HK-2 (cell line): Measurements from ENCODE around the gene HOXA5.

Source experiments
- DNase-seq: peaks from one replicate; pipeline ENCODE4 v3.0.0-alpha.2; 2018; ENCODE audit not compliant: unreplicated experiment

HOXA5 gene

DNA sequence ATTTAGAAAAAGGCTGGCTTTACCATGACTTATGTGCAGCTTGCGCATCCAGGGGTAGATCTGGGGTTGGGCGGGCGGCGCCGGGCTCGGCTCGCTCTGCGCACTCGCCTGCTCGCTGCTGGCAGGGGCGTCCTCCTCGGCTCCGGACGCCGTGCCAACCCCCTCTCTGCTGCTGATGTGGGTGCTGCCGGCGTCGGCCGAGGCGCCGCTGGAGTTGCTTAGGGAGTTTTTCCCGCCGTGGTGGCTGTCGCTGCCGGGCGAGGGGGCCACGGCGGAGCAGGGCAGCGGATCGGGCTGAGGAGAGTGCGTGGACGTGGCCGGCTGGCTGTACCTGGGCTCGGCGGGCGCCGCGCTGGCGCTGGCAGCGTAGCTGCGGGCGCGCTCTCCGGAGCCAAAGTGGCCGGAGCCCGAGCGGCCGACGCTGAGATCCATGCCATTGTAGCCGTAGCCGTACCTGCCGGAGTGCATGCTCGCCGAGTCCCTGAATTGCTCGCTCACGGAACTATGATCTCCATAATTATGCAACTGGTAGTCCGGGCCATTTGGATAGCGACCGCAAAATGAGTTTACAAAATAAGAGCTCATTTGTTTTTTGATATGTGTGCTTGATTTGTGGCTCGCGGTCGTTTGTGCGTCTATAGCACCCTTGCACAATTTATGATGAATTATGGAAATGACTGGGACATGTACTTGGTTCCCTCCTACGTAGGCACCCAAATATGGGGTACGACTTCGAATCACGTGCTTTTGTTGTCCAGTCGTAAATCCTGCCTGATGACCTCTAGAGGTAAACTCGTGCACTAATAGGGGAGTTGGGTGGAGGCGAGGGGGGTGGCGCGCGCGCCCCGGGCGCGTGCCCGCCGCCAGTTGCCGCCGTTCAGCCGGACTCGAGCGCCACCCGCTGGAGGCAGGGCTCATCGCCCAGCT, at the start of gene HOXA5:
Gene HOXA5, minus strand, starts transcription at position 659 of the 927 bp plus-strand sequence. Its CDS starts 74 bp downstream, at position 585.
- peak; percentile 88 for DNase-seq

DNA sequence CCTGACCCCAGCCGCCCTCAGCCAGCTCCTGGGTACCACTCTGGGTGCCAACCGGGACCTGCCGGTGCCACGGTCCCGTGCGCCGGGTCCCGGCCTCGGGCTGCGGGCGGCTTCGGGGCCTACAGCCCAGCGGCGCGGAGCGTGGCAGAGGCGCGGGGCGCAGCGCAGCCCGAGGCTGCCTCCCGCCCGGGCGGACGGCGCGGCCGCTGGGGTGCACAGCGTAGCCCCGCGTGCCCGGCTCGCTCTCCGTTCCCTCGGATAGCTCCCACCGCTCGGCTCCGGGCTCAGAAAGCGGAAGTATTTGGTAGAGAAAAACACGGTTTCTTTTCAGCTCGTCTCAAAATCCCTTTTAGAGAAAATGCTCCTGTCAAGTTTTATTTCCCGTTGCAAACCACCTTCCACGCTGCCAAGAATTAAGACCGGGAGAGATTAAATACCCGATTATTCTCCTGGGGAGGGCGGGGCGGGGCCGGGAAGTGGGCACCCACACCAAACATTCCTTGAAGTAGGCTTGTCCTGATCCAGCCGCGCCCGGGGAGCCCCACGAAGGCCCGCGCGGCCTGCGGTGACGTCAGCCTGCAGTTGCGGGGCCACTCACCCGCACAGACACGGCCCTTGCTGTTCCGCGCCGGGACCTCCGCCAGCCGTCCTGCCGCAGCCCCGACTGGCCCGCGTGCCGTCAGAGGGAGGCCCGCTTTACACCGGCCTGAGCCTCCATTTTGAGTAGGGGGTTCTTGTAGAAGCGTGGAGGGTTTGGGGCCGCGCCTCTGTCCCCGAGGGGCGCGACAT, 49.3 kb upstream of the HOXA5 start:
- DNase-seq, result no peak

DNA sequence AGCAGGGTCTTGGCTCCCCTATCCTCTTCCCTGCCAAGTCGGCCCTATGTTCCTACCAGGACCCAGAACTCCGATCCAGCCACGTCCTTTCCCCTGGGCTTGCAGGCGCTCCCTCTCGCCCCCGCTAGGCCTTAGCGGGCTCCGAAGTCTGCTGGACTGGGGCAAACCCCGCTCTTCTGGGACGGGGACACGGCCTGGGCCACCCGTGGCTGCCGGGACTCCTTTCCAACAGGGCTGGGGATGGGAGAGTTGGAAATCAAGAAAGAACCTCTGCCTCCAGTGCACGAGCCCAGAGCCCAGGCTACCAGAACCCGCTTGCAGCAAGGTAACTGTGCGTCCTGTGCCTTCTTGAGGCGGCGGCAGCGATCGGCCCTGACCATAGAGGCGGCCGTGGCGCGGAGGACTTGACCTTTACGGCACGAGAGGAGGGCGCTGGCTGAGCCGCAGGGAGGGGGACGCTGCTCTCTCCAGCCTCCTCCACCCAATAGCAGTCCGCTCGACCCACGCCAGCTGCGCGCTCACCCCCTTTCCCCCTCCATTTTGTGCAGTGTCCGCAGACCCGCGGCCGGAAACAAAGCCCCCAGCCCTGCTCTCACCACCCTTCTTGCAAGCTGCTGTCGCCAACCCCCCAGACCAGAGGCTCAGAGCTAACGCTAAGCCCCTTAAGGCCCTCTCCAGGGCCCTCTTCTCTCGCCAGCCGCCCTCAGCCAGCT, 48.5 kb upstream of the HOXA5 start:
- no peak for DNase-seq

DNA sequence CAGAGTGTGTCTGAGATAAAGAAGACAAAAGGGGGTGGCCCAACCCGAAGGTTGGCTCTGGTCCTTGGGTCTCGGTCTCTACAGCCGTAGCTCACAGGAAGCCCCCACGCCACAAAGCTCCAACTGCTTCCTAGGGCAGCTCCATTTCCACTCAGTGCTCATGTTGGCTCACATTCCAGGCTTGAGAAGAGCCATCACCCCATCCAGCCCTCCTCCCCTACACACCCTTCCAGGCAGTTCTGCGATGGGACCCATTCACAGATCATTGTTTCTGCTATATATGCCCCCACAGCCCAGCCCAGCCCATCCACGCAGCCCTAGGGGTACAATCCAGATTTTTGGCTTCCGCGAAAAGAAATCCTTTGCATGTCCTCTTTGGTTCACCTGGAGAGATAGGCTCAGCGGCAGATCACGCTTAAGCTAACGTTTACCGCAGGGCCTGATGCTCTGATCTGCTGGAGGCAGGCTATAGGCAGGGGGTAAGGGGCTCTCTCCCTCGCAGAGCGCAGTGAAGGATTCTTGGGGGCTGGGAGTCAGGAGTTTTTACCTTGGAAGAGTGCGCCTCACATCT, 47.8 kb upstream of the HOXA5 start:
- no peak for DNase-seq

DNA sequence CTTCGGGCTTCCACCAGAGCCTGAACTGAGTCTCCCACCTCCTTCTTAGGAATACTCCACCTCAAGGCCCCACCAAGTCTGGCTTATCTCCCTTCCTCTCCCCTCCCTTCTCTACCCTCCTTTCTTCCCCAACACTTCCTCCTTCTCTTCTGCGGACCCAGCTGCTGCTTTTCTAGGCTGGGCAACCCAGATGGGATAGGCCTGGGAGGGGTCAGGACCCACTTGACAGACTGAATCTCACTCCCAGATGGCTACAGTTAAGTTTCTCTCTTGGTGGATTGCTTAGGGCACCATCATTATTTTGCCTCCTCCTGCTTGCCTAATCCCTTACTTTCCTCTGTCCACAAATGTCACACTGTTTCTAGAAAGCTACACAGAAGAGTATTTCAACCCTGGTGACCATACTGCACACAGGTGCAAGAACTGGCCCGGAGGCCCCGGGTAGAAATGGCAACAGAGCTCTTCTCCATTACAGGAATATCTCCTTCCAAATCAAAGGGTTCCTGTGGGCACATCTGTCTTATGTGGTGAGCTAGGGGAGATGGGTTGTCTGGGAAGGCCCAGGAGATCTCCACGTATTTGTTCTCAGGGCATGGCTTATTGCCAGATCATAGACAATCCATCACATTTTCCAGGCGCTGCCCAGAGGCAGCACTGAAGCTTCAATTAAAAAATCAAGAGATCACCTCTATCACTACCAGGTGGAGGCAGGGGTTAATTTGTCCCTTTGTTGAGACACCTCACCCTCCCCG, 46.7 kb upstream of the HOXA5 start:
- DNase-seq, result no peak

DNA sequence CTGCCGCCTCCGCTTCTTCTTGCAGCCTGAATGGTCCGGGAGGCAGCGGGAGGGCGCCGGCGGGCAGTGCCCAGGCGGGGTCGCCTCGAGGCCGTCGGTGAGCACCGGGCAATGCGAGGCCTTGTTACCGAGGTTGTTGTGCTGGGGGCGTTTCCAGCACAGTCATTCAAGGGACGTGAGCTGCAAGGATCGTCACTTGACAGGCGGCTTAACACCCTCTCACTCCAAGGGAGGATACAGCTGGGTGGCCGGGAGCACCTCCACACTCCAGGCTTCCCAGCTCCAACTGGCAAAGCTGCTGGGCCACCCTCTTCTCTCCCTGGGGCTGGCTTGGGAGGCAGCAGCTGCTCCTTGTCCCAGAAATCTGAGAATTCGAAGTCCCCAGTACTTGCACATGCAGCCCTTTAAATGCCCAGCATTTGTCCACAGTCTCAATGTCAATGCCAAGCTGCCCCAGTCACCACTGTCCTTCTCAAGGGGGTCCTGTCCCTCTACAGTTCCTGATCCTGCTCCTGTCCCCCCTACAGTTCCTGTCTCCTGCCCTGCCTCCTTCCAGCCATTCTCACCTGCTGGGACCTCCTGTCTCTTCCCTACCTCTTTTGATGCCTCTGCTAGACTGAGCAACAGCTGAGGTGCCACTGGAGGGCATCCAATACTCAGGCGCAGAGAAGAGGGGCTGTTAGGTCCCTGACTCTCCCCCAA, 46.0 kb upstream of the HOXA5 start:
- no peak for DNase-seq

DNA sequence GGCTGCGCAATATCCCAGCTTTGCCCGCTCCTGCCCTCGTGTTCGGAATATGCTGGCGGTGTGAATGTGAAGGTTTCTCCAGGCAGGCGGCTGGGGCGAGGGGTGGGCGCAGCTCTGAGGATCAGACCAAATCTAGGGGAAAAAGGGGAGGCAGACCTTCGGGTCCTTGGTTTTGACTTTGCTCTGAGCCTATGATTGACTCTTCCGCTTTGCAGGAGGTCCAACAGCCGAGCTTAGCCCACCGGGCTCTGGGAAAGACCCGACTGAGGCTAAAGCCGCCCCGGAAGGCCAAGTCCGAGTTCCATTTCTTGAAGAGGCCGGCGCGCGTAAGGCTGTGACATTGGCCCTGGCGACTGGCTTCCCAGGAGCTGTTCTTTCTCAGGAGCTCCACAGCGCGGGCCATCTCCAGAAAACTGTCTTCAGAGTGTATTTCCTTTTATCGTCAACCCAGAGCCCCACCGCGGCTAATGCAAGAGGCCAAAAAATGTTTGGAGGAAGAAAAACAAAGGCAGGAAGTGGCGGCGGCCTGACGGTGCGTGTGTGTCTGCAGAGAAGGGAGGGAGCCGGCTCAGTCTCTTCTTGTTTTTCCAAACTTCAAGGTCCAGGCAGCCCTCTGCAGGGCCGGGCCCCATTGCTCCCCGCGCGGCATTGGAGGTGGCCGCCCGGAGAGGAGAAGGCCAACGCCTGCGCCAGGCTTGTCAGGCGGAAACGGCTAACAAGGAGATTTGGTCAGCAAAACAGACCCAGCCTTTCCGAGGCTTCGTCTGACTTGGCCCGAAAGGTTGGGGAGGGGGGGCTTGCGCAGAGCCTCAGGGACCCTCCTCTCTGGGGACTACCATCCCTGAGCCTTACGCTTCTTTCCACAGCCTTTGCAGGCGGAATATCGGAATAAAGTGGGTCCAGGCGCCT, 45.2 kb upstream of the HOXA5 start:
- no peak for DNase-seq

DNA sequence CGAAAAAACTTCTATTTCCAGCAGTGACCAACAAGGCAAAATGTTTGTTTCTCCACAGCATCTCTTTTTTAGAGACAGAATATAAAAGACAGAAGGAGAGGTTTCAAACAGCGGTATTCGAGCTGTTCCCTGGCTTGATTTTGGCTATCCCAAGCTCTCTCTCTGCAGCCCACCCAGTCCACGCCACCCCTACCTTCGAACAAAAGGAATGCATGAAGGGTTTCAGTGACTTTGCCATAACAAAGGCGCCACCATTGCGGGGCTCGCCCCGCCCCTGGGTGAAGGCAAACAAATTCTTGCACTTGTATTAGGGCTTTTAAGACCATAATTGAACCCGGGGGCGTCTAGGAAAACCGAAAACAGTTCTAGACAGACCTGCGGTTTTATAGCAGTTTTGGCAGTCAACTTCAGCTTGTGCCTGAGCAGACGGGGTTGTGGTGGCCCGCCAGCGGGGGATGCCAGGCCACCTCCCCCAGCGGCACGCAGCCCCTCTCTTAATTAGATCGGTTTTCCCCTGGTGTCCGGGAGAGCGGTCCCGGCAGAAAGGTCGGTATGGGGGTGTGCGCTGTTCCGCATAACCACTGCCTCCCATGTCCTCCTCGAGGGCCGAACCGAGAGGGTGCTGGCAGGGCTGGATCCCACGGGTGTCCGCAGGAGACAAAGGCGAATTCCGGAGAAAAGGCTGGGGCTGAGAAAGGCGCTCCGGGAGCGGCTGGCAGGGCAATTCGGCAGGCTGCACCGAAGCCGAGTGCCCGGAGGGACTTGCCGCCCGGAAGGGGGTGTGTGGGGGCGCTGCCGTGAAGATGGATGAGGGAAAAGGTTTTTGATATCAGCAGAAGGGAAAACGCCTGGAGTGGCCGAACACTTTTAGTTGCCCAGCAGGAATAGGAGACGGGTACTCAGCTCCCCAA, 44.2 kb upstream of the HOXA5 start:
- DNase-seq, result no peak

DNA sequence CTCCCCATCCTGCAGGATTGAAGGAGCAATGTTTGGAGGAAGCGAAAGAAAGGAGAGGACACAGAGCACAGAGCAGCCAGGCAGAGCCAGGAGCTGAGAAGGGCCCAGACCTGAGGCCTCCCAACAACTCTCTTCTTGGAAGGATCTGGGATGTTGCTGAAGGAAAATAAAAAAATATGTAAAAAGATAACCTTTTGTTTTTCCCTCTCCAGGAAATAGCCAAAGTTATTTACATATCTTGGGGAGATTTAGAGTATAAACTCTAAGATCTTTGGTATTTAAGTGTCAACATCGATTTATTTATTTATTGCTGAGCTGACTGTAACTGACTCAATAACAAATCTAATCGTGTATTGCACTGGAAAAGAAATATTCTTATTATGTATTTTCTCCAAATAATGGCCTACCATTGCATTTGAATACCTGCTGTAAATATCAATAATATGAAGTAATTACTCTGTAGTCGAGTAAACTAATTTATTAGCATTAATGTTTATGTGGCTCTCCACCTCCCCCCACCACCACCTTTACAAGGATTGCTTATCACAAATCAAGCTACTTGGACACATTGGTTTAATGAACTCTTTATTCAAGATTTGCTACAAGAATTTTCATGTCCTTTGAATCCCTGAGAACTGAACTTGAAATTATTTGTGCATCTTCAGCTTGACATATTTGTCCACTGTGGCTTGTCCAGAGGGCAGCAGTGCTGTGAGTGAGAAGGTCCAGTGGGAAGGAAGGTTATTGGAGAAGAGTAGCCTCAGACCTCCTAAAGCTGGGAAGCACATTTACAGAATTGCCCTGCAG, 43.4 kb upstream of the HOXA5 start:
- DNase-seq, result no peak

DNA sequence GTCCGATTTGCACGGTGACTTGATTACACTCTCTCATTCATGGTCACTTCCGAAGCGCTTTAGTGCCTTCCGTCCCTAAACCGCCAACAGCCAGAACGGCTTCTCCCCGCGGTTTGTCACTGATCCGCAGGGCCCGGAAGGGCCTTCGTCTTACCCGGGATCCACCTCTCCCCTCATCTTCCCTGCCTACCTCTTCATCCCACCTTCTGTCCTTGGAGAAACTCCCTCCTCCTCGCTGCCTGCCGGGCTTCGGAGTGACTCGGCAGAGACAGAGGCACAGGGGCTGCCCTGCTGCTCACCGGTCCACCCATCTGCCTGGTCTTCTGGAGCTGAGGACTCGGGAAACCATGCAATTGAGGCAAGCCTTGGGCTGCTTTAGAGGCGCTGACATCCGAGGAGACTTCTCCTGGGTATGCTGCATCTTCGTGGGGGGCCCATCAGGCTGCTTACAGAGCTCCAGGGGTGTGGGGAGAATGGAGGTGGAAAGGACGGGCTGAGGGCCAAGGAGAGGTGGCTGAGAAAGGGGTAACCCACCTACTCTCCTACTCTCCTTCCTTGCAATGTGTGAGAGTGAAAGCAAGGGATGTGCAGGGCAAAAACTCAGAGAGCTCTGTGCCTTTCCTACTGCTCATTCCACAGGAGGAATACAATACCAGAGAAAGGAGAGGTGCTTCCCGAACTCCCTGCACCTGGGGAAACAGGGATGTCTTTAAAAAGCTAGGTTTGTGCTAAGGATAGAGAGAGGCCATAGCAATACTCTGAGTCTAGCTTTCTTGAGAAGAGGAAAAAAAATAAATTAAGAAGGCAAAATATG, 42.6 kb upstream of the HOXA5 start:
- no peak for DNase-seq

DNA sequence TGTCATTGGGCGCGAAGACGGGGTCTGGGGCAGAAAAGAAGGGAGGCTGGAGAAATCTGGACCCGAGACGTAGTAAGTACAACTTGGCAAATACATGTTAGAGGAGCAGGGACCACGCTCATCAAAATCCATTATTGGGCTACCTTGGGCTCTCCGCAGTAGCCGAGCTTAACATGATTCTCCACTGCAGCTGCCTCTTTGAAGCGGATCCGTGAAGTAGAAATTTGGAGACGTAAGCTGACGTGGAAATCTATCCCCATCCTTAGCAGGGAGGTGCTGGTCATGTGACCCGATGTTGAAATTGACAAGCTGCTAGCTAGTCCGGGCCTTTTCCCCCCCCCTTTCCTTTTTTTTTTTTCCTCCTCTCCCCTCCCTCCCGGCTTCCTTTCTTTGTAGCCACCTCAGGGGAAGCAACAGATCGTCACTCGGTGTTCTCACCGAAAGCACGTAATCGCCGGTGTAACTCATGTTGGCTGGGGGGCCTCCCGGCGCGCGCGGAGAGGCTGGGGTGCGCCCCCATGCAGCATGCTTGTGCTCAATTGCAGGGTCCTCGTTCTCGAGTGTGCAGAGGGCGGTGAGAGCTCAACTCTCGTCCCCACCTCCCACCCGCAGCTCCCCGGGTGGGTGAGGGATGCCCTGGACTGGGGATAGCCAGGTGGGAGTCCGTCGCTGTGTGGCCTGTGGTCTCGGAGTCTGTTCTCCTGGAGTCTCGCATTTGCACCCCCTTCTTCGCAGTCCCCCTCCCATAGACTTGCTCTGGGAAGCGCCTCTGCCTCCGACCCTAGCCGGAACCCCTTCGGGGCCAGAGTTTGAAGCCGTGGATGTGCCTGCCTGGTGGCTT, 41.8 kb upstream of the HOXA5 start, which contains the start of gene HOXA11:
Gene HOXA11, minus strand, starts transcription at position 220 of the 841 bp plus-strand sequence. Its CDS starts 88 bp downstream, at position 132.
- DNase-seq, result no peak

DNA sequence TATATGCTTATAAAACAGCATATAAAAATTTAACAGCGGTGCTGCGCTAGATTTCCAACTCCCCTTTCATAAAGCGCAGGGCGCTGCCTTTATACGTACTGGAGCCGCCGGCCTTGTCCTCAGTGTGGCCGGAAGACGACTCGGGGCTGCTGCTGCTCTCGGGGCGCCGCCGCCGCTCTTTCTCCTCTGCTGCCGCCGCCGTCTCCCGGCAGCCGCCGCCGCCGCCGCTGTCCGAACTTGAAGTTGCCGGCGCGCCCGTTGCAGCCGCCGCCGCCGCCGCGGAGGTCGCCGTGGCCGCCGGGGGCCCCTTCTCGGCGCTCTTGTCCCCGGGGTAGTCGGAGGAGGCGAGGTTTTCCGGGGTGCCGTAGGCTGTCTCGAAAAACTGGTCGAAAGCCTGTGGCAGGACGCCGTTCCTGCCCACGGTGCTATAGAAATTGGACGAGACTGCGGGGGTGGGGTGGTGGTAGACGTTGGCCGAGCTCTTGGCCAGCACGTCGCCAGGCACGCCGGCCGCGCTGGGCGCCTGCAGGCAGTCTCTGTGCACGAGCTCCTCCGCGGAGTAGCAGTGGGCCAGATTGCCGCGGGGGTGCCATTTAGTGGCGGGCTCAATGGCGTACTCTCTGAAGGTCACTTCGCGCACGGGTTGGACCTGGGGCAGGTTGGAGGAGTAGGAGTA, 41.0 kb upstream of the HOXA5 start:
- DNase-seq, result no peak

DNA sequence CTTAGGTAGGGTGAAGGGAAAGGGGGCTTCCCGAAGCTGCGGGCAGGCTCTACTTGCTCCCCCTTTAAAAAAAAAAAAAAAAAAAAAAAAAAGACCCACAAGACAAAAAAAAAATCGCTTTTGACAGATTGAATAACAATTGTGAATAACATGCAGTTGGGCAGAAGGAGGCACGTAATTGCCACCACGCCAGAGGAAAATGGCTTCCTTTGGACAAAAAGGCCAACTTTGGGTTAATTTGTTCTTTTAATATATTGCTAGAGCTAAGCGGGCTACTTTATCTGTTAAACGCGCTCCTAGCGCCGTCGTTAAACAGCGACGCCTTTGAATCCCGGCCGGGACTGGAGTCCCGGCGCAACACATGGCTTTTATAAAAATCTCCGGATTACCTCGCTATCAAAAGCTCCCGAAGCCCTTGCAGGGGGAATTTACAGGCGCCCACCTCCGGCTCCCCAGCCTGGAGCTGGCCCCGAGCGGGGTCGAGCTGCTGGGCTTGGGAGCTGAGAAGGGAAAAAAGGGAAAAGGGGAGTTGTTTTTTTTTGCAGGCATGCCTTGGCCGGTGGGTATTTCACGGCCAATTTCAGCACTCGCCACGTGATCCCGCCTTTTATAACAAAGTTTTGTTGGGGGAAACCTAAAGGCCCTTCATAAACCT, 40.3 kb upstream of the HOXA5 start:
- no peak for DNase-seq
